Activated T-helper 1 cell treated with Interleukin-2 at 50 U/mL for 16 hours (primary cell): ENCODE results near the gene IL3RA.
A peak's percentile ranks its signal among the peaks of the same experiment; 100 is the strongest.

Source experiments
- DNase-seq: peaks from one replicate; pipeline ENCODE4 v3.0.0-alpha.2; 2020; ENCODE audit warnings: low read depth

Gene IL3RA

GRCh38 chrX:1385253-1386223 lies 49.0 kb downstream of the IL3RA start:
- DNase-seq = no peak

GRCh38 chrX:1386338-1387127 lies 49.9 kb downstream of the IL3RA start:
- no peak for DNase-seq

GRCh38 chrX:1387141-1387776 lies 50.7 kb downstream of the IL3RA start:
- no peak for DNase-seq

GRCh38 chrX:1388651-1389050 lies 52.1 kb downstream of the IL3RA start:
- no peak for DNase-seq

- DNase-seq = no peak
Measured at GRCh38 chrX:1389181-1389992, 52.8 kb downstream of the IL3RA start.

- DNase-seq = no peak
Measured at GRCh38 chrX:1389993-1390285, 53.4 kb downstream of the IL3RA start.

- no peak for DNase-seq
Measured at GRCh38 chrX:1390621-1391369, 54.2 kb downstream of the IL3RA start.

- DNase-seq = no peak
Measured at GRCh38 chrX:1391370-1391706, 54.8 kb downstream of the IL3RA start.

- peak; percentile 99 for DNase-seq
Measured at GRCh38 chrX:1391707-1392375, 55.3 kb downstream of the IL3RA start, which contains the start of gene SLC25A6. Gene SLC25A6, minus strand, starts transcription at chrX:1392113. Its CDS starts 104 bp downstream, at chrX:1392009.

- DNase-seq = no peak
Measured at GRCh38 chrX:1392376-1393068, 55.9 kb downstream of the IL3RA start.

GRCh38 chrX:1393871-1394615 lies 57.5 kb downstream of the IL3RA start:
- DNase-seq = no peak

- no peak for DNase-seq
Measured at GRCh38 chrX:1394731-1395501, 58.3 kb downstream of the IL3RA start.

GRCh38 chrX:1395646-1396216 lies 59.1 kb downstream of the IL3RA start:
- no peak for DNase-seq

GRCh38 chrX:1397001-1397400 lies 60.4 kb downstream of the IL3RA start:
- DNase-seq = no peak

- DNase-seq = no peak
Measured at GRCh38 chrX:1397441-1398270, 61.1 kb downstream of the IL3RA start.

GRCh38 chrX:1398431-1399340 lies 62.1 kb downstream of the IL3RA start:
- no peak for DNase-seq
